Panc1 (cell line): ENCODE data around the gene ATAD2B. TPM values are rescaled to one million over a fixed set of nuclear protein-coding genes. Genes with fewer than 3 reads are reported as not detected.

Source experiments
- ATAC-seq: fragments of 200-7000 bp; cut with Tn5 transposase; 2 replicates; pipeline ENCODE4 v1.9.1; 2020; ENCODE audit warnings: mild to moderate bottlenecking, moderate library complexity
- BruUV-seq: library from RNA; stranded (reverse); fragments of 400-500 nt; replicated peaks from 2 replicates; lab custom pipeline; 2021; lab: Mats Ljungman, UMichigan
- CTCF ChIA-PET: fragments of 300-600 bp; sonication (Branson Sonifier 250); formaldehyde crosslinking; loops from one replicate; lab custom pipeline; 2022; ENCODE audit warnings: antibody characterized with exemption; lab: Charles Lee
- POLR2A ChIA-PET: fragments of 300-600 bp; sonication (Branson Sonifier 250); formaldehyde crosslinking; loops from one replicate; lab custom pipeline; 2022; ENCODE audit warnings: antibody characterized with exemption; lab: Charles Lee
- DNase-seq: peaks from one replicate; pipeline ENCODE4 v3.0.0-alpha.2; 2010; ENCODE audit warnings: low read depth, low spot score
- H3K27ac ChIP-seq: 2 replicates; pipeline ENCODE4 v1.5.1; 2011; ENCODE audit warnings: mild to moderate bottlenecking, low read length, inconsistent platforms
- H3K27me3 ChIP-seq: fragments of 200-500 bp; sonication (Bioruptor generic); 2 replicates; pipeline ENCODE4 v1.6.0; 2014; ENCODE audit warnings: low read length, inconsistent platforms; ENCODE audit not compliant: control insufficient read depth, insufficient read depth
- H3K36me3 ChIP-seq: fragments of 200-500 bp; sonication (Bioruptor generic); 2 replicates; pipeline ENCODE4 v1.5.1; 2014; ENCODE audit warnings: inconsistent platforms, mild to moderate bottlenecking, low read length, moderate library complexity; ENCODE audit not compliant: control insufficient read depth, insufficient read depth
- H3K4me1 ChIP-seq: 2 replicates; pipeline ENCODE4 v1.5.1; 2011; ENCODE audit warnings: inconsistent platforms, mild to moderate bottlenecking, low read length, moderate library complexity; ENCODE audit not compliant: control insufficient read depth, insufficient read depth
- H3K4me3 ChIP-seq, 2 experiments: 2 replicates each; pipeline ENCODE4 v1.5.1; 2011 to 2012; ENCODE audit warnings: low read depth in 2 of 2, low read length in 2 of 2, mild to moderate bottlenecking in 2 of 2, inconsistent platforms in 1 of 2, moderate library complexity in 1 of 2
- H3K9me3 ChIP-seq: fragments of 200-500 bp; sonication (Bioruptor generic); 2 replicates; pipeline ENCODE4 v1.5.1; 2014; ENCODE audit warnings: low read depth, mild to moderate bottlenecking, inconsistent platforms, low read length, moderate library complexity; ENCODE audit not compliant: control insufficient read depth, insufficient read depth
- CTCF ChIP-seq: fragments of 450-650 bp; IDR thresholded peaks from 2 replicates; pipeline ENCODE4 v1.5.1; 2017; ENCODE audit warnings: mild to moderate bottlenecking
- POLR2AphosphoS5 ChIP-seq: IDR thresholded peaks from 2 replicates; pipeline ENCODE4 v1.6.1; 2012; ENCODE audit warnings: mild to moderate bottlenecking, low read depth, low read length, moderate library complexity
- REST ChIP-seq, 2 experiments: IDR thresholded peaks; 2 replicates each; pipeline ENCODE4 v1.6.1; 2011 to 2012; ENCODE audit warnings: low read depth in 2 of 2, control low read depth in 1 of 2, low read length in 1 of 2, mild to moderate bottlenecking in 1 of 2, moderate library complexity in 1 of 2; ENCODE audit not compliant: insufficient read depth in 1 of 2
- SIN3A ChIP-seq: IDR thresholded peaks from 2 replicates; pipeline ENCODE4 v1.6.1; 2012; ENCODE audit warnings: low read depth, mild to moderate bottlenecking, low read length, moderate library complexity, borderline replicate concordance; ENCODE audit not compliant: insufficient read depth
- TCF7L2 ChIP-seq: IDR thresholded peaks from 2 replicates; pipeline ENCODE4 v1.6.1; 2011; ENCODE audit warnings: mild to moderate bottlenecking, low read depth, low read length, inconsistent platforms
- in situ Hi-C: cut with HindIII; loops from 2 replicates; pipeline ENCODE4 v1.10.0; 2016; ENCODE audit warnings: low sequenced_read_pairs, low pct_unique_long_range_greater_than_20kb
- intact Hi-C: fragments of 100-400 bp; cut with micrococcal nuclease; formaldehyde crosslinking; loops from one replicate; pipeline ENCODE4 v1.10.0; 2022; ENCODE audit not compliant: unreplicated experiment
- total RNA-seq: library from RNA; stranded (reverse); gene quantifications from one replicate; pipeline ENCODE4 v1.2.1, GENCODE V29; 2021; ENCODE audit not compliant: unreplicated experiment

ATAD2B gene
- total RNA-seq, 1 experiment from 2014 or later: 17.9 TPM

GRCh38 chr2:23761638-23762037 lies 165.3 kb downstream of the ATAD2B start:
- peaks cover 7% of the 10 kb centered on the region; the same call in 1 of the 2 replicates for H3K36me3 ChIP-seq
- H3K9me3 ChIP-seq: no peaks in the 10 kb centered on the region
- H3K27me3 ChIP-seq: no peaks in the 10 kb centered on the region
- BruUV-seq: no TSS peak
- in situ Hi-C loops: no loop called here
- H3K4me1 ChIP-seq: no peaks in the 10 kb centered on the region
- POLR2A ChIA-PET: interaction anchor here (0.7 kb wide), 1 partner anchor 40 kb away, joined by 3 read pairs; no protein-coding TSS in a partner anchor
- H3K27ac ChIP-seq: no peak overlapping the region
- ATAC-seq (no peak), DNase-seq (no peak)
- intact Hi-C loops: no loop called here
- no peak overlapping the region for H3K4me3 ChIP-seq
- CTCF ChIA-PET: no interaction called here
- TF ChIP-seq POLR2AphosphoS5 (no peak), CTCF (no peak), TCF7L2 (no peak), SIN3A (no peak), REST (IDR thresholded peaks at IDR 0.05; ENCODE audit: insufficient read depth in 1 of 2, low read depth in 2 of 2, low read length in 1 of 2) (no peak)

DNA sequence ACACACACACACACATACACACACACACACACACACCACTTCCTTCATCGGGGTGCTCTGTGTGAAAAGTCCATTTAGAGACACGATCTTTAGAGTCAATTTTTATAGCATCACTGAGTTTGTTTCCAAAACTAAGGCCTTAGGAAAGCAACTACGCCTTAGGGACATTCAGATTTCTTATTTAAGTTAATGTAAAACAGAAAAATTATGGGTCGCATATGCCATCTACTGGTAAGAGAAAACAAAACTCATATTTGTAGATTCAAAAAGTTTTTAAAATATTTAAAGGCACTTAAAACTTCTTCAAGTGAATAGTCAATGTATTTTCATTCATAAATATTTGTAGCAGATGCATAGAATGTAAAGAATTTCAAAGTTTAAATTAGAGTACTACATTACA lies 166.2 kb downstream of the ATAD2B start:
- CTCF ChIA-PET: no interaction called here
- in situ Hi-C loops: no loop called here
- peak; percentile 36; the same call in 1 of the 2 replicates for TF ChIP-seq CTCF
- TF ChIP-seq POLR2AphosphoS5: no peak

More for the DNA sequence above, 166.2 kb downstream of the ATAD2B start:
- H3K9me3 ChIP-seq: no peaks in the 10 kb centered on the region
- H3K27ac ChIP-seq: no peak overlapping the region
- BruUV-seq: no TSS peak
- ATAC-seq (no peak), DNase-seq (no peak)
- no peaks in the 10 kb centered on the region for H3K4me1 ChIP-seq
- POLR2A ChIA-PET: no interaction called here
- H3K36me3 ChIP-seq: peaks cover 7% of the 10 kb centered on the region; the same call in 1 of the 2 replicates
- no peak overlapping the region for H3K4me3 ChIP-seq
- H3K27me3 ChIP-seq: no peaks in the 10 kb centered on the region
- intact Hi-C loops: no loop called here
